Esophagus squamous epithelium (tissue), 5 donors: ENCODE measurements around the gene RGS12. TPM values are rescaled to one million over a fixed set of nuclear protein-coding genes. Genes with fewer than 3 reads are reported as not detected.

Source experiments
- DNase-seq: peaks from one replicate; lab custom pipeline; 2025; lab: John Stamatoyannopoulos, UW
- H3K27ac ChIP-seq, 4 donors: fragments of 200-600 bp; sonication (generic); one replicate each; pipeline ENCODE4 v1.5.1; 2016 to 2019; ENCODE audit warnings: mild to moderate bottlenecking in 1 of 4
- H3K27me3 ChIP-seq, 4 donors: fragments of 200-600 bp; sonication (generic); 1 replicate in 3 of 4; 2 replicates in 1 of 4; pipeline versions ENCODE4 v1.5.1 to v1.6.0; 2017 to 2021; ENCODE audit warnings: antibody characterized with exemption in 1 of 4
- H3K36me3 ChIP-seq, 3 donors: fragments of 200-600 bp; sonication (generic); one replicate each; pipeline ENCODE4 v1.5.1; 2016 to 2019
- H3K4me1 ChIP-seq, 3 donors: fragments of 200-600 bp; sonication (generic); one replicate each; pipeline ENCODE4 v1.5.1; 2017 to 2019
- H3K4me3 ChIP-seq, 4 donors: fragments of 200-600 bp; sonication (generic); 1 replicate in 3 of 4; 2 replicates in 1 of 4; pipeline ENCODE4 v1.5.1; 2016 to 2019; ENCODE audit warnings: mild to moderate bottlenecking in 2 of 4, moderate library complexity in 1 of 4
- H3K9me3 ChIP-seq, 3 donors: fragments of 200-600 bp; sonication (generic); one replicate each; pipeline ENCODE4 v1.5.1; 2016 to 2019
- POLR2A ChIP-seq, 4 donors: fragments of 450-650 bp; IDR thresholded peaks; one replicate each; pipeline ENCODE4 v1.6.1; 2017; ENCODE audit warnings: antibody characterized with exemption in 4 of 4, mild to moderate bottlenecking in 4 of 4, moderate library complexity in 3 of 4
- WGBS, 2 donors: methylation state at CpG; one replicate each; pipeline ENCODE4 v1.1.5; 2018; 5-methylcytosine and 5-hydroxymethylcytosine counted together
- intact Hi-C: fragments of 100-400 bp; cut with DNase I; formaldehyde crosslinking; loops from one replicate; pipeline ENCODE4 v1.15.0; 2022
- total RNA-seq, 4 donors: library from RNA; depleted of rRNA; stranded (reverse); fragments of >200 nt; gene quantifications; one replicate each; pipeline ENCODE4 v1.1.0, GENCODE V29; 2016
- TF ChIP-seq, protein P1 (sequence below), 6 experiments: fragments of 450-650 bp in 4 of 6; fragments of 200-600 bp in 2 of 6; sonication (generic) in 2 of 6; IDR thresholded peaks; one replicate each; pipeline ENCODE4 v1.5.1; 2016 to 2019; ENCODE audit warnings: antibody characterized with exemption in 6 of 6, mild to moderate bottlenecking in 4 of 6, moderate library complexity in 4 of 6
- donor health status: DM: yes; HTN: yes; CAD: no.

The RGS12 gene
- total RNA-seq, 4 donors from 2014 or later = 39.0 to 74.7 (median 69.9) TPM

DNA sequence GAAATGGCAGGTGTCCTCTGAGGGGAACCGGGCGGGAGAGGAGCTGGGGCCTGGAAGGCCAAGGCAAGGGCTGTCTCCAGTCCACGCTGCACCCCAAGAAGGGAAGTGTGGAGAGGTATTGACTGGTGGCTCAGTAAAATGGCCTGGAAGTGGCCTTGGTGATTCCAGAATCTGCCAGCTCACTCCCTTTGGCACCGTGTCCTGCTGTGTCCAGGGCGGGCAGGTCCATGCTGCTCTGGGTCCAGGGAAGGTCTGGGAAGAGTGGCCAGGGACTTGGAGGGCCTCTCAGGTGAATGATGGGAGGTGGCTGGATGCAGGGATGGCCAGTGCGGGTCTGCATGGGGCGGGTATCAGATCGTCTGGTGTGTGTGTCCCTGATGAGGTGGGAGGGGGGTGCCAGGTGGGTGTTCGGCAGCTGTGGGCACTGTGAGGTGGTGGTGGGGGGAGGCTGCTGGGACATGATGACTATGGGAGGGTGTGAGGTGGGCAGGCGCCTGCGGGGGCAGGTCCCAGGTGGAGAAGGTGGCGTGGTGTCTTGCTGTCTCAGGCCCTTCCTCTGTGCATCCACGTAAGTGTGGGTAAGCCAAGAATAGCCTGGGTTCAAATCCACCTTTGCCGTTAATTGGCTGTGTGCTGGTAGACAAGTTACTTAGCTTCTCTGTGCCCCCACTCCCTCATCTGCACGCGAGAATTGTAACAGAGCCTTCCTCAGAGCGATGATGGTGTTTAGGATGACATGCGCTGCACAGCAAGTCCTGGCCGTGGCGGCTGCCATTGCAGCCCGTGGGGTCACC lies 17.7 kb downstream of the RGS12 start:
- Histone ChIP-seq H3K36me3 (peaks cover 0 to 7% (median 0%) of the 10 kb centered on the region in 3 donors), H3K4me3 (no peak overlapping the region), H3K4me1 (peaks cover 0 to 36% (median 12%) of the 10 kb centered on the region in 3 donors), H3K9me3 (no peaks in the 10 kb centered on the region), H3K27ac (no peak overlapping the region), H3K27me3 (no peaks in the 10 kb centered on the region)
- intact Hi-C loops = no loop called here
- TF ChIP-seq, protein P1, sequence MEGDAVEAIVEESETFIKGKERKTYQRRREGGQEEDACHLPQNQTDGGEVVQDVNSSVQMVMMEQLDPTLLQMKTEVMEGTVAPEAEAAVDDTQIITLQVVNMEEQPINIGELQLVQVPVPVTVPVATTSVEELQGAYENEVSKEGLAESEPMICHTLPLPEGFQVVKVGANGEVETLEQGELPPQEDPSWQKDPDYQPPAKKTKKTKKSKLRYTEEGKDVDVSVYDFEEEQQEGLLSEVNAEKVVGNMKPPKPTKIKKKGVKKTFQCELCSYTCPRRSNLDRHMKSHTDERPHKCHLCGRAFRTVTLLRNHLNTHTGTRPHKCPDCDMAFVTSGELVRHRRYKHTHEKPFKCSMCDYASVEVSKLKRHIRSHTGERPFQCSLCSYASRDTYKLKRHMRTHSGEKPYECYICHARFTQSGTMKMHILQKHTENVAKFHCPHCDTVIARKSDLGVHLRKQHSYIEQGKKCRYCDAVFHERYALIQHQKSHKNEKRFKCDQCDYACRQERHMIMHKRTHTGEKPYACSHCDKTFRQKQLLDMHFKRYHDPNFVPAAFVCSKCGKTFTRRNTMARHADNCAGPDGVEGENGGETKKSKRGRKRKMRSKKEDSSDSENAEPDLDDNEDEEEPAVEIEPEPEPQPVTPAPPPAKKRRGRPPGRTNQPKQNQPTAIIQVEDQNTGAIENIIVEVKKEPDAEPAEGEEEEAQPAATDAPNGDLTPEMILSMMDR (IDR thresholded peaks at IDR 0.05) = no peak
- WGBS, 2 donors = 90% methylated on average over 14 to 16 of the region's 21 CpGs
- DNase-seq = no peak

DNA sequence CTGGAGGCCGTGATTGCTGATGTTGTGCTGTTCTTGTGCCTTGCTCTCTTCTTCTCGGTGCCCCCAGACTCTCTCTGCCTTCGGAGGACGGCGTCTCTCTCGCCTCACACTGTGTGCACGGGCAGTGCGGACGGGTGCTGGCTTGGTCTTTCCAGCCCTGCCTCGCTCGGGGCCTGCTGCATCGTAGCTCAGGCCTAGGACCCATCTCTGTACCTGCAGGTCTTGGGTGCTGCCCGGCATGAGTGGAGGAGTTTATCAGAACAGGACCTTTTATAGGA lies 18.2 kb downstream of the RGS12 start:
- 74 to 75% methylated on average over 3 to 9 of the region's 13 CpGs for WGBS, 2 donors
- no peaks in the 10 kb centered on the region for H3K27me3 ChIP-seq
- peaks cover 0 to 31% (median 6%) of the 10 kb centered on the region in 3 donors for H3K4me1 ChIP-seq
- DNase-seq = no peak
- H3K4me3 ChIP-seq = no peak overlapping the region
- no peak overlapping the region for H3K27ac ChIP-seq
- H3K36me3 ChIP-seq = peaks cover 0 to 13% (median 0%) of the 10 kb centered on the region in 3 donors
- intact Hi-C loops = no loop called here
- TF ChIP-seq, protein P1 (IDR thresholded peaks at IDR 0.05) = no peak
- TF ChIP-seq POLR2A (IDR thresholded peaks at IDR 0.05) = no peak
- no peaks in the 10 kb centered on the region for H3K9me3 ChIP-seq

DNA sequence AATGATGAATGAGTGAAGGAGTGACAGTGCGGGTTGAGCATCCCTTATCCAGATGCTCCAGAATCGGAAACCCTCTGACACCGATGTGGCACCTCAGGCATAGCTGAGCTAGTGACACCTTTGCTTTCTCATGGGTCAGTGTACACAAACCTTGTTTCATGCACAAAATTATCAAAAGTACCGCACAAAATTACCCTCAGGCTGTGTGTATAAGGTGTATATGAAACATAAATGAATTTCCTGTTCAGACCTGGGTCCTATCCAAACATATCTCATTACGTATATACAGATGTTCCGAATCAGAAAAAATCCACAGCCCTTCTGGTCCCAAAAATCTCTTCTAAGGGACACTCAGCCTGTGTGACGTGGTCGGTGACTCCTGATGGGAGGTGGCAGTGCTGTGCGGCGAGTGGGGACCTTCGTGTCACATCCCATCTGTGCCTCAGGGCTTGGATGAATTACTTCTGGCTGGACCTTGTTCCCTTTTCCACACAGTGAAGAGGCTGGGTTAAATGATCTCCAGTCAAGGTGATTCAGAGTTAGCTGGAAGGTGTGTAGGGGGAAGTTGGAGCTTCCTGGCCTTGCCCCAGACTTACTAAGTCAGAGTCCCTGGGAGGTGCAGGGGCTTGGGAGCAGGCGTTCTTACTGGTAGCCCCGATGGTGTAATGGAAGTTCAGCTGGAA lies 18.8 kb downstream of the RGS12 start:
- 54 to 57% methylated on average over 13 of the region's 13 CpGs for WGBS, 2 donors
- no peak for DNase-seq
- TF ChIP-seq, protein P1 (IDR thresholded peaks at IDR 0.05) = no peak
- TF ChIP-seq POLR2A (IDR thresholded peaks at IDR 0.05) = no peak
- peaks cover 0 to 19% (median 0%) of the 10 kb centered on the region in 3 donors for H3K36me3 ChIP-seq
- H3K27ac ChIP-seq = no peak overlapping the region
- H3K9me3 ChIP-seq = no peaks in the 10 kb centered on the region
- intact Hi-C loops = no loop called here
- no peaks in the 10 kb centered on the region for H3K27me3 ChIP-seq
- no peak overlapping the region for H3K4me3 ChIP-seq
- H3K4me1 ChIP-seq = peaks cover 0 to 25% (median 5%) of the 10 kb centered on the region in 3 donors

DNA sequence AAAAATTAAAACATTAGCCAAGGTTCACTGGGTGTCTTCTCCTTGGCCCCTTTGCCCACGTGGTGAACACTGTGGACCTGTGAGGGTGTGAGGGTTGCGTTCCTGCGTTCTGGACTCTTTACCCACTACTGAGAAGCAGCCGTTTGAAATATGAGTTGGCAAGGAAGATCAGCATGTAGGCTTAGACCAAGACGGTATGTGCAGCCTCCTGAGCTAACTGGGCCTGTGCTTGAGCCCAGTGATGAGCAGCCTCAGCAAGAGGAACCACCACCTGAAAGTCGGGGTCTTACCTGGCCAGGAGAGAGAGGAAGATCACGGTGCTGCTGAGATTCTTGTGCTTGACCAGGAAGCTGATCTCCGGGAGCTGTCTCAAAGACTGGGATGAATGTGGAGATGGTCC lies 19.5 kb downstream of the RGS12 start:
- Histone ChIP-seq H3K27ac (no peak overlapping the region), H3K4me3 (no peak overlapping the region), H3K36me3 (peaks cover 1 to 26% (median 6%) of the 10 kb centered on the region in 3 donors), H3K4me1 (peaks cover 0 to 24% (median 5%) of the 10 kb centered on the region in 3 donors), H3K9me3 (no peaks in the 10 kb centered on the region), H3K27me3 (no peaks in the 10 kb centered on the region)
- TF ChIP-seq, protein P1 (IDR thresholded peaks at IDR 0.05) = no peak
- no peak for TF ChIP-seq POLR2A (IDR thresholded peaks at IDR 0.05)
- no peak for DNase-seq
- intact Hi-C loops = no loop called here
- WGBS, 2 donors = 75 to 76% methylated on average over 8 of the region's 8 CpGs

DNA sequence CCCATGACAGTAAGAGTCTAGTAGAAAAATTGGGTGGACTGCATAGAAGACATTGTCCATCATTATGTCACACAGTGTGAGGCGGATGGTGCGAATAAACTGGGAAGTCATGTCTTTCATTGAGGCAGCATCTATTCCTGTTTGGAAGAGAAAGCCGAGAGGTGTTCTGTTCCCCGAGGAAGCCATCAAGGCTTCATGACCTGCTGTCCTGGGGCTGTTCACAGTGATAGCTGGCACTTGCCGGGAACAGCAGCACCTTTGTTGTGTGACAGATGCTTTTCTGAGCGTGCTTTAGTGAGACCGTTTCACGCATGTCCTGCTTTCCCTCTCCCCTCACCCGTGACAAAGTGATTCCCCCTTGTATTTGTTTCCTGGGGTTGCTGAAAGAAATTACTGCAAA lies 20.3 kb downstream of the RGS12 start:
- DNase-seq = no peak
- intact Hi-C loops = no loop called here
- 90 to 91% methylated on average over 8 to 9 of the region's 9 CpGs for WGBS, 2 donors
- Histone ChIP-seq H3K27me3 (no peaks in the 10 kb centered on the region), H3K27ac (no peak overlapping the region), H3K4me3 (no peak overlapping the region), H3K36me3 (peaks cover 6 to 34% (median 9%) of the 10 kb centered on the region in 3 donors), H3K9me3 (no peaks in the 10 kb centered on the region), H3K4me1 (peaks cover 0 to 19% (median 5%) of the 10 kb centered on the region in 3 donors)
- no peak for TF ChIP-seq POLR2A (IDR thresholded peaks at IDR 0.05)
- TF ChIP-seq, protein P1 (IDR thresholded peaks at IDR 0.05) = no peak
